Measurements from ENCODE around the gene KPNB1. TPM values are rescaled to one million over a fixed set of nuclear protein-coding genes. Genes with fewer than 3 reads are reported as not detected.

KPNB1 gene
- total RNA-seq, 1 donor from 2014 or later = 692 TPM

- Mint-ChIP-seq H3K27ac (no peak overlapping the region), H3K9me3 (no peaks in the 10 kb centered on the region), H3K36me3 (ENCODE audit: low read depth) (no peaks in the 10 kb centered on the region), H3K27me3 (ENCODE audit: low read depth) (no peaks in the 10 kb centered on the region), H3K4me3 (ENCODE audit: low read depth) (no peak overlapping the region), H3K4me1 (ENCODE audit: low read depth) (peaks cover 59% of the 10 kb centered on the region)
- DNase-seq (ENCODE audit: low spot score) = no peak
- intact Hi-C loops (cut with micrococcal nuclease) = no loop called here
These were observed 78.6 kb downstream of the KPNB1 start for GRCh38 chr17:47728214-47728877.

- intact Hi-C loops (cut with micrococcal nuclease) = no loop called here
- no peaks in the 10 kb centered on the region for H3K27me3 Mint-ChIP-seq (ENCODE audit: low read depth)
- H3K4me3 Mint-ChIP-seq (ENCODE audit: low read depth) = no peak overlapping the region
- peak overlapping the region; percentile 54 for H3K27ac Mint-ChIP-seq
- peaks cover 8% of the 10 kb centered on the region for H3K36me3 Mint-ChIP-seq (ENCODE audit: low read depth)
- H3K4me1 Mint-ChIP-seq (ENCODE audit: low read depth) = peaks cover 59% of the 10 kb centered on the region
- no peaks in the 10 kb centered on the region for H3K9me3 Mint-ChIP-seq
- DNase-seq (ENCODE audit: low spot score) = no peak
These were observed 79.8 kb downstream of the KPNB1 start for GRCh38 chr17:47729476-47729875.

- peak overlapping the region; percentile 31 for H3K27ac Mint-ChIP-seq
- no peak for DNase-seq (ENCODE audit: low spot score)
- H3K36me3 Mint-ChIP-seq (ENCODE audit: low read depth) = peaks cover 20% of the 10 kb centered on the region
- no peaks in the 10 kb centered on the region for H3K9me3 Mint-ChIP-seq
- H3K4me3 Mint-ChIP-seq (ENCODE audit: low read depth) = no peak overlapping the region
- peaks cover 62% of the 10 kb centered on the region for H3K4me1 Mint-ChIP-seq (ENCODE audit: low read depth)
- H3K27me3 Mint-ChIP-seq (ENCODE audit: low read depth) = no peaks in the 10 kb centered on the region
- intact Hi-C loops (cut with micrococcal nuclease) = loop anchor here (5.0 kb wide), 1 partner anchor 62 kb away; no protein-coding TSS in a partner anchor
These were observed 81.0 kb downstream of the KPNB1 start for GRCh38 chr17:47730681-47731080.

DNA sequence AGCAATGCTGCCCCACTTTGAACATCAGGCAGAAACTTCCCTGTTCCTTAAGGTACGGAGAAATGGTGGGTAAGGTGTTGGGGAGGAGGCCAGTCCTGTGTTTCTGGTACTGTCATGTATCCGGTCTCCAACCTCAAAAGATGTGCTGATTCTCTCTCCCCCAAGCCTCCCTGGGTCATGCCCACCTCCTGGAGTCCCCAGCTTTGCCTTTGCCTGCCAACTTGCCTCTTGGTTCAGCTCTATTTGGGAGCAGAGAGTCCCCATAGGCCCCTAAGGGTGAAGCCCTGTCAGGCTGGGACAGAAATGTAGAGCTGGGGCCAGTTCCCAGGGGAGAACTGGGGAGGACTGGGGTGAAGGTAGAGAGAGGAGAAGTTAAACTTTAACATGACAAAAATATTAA lies 81.7 kb downstream of the KPNB1 start:
- DNase-seq (ENCODE audit: low spot score) = no peak
- Mint-ChIP-seq H3K4me1 (ENCODE audit: low read depth) (peaks cover 62% of the 10 kb centered on the region), H3K9me3 (no peaks in the 10 kb centered on the region), H3K27ac (no peak overlapping the region), H3K27me3 (ENCODE audit: low read depth) (no peaks in the 10 kb centered on the region), H3K4me3 (ENCODE audit: low read depth) (no peak overlapping the region), H3K36me3 (ENCODE audit: low read depth) (peaks cover 27% of the 10 kb centered on the region)
- intact Hi-C loops (cut with micrococcal nuclease) = loop anchor here (5.0 kb wide), 1 partner anchor 61 kb away; no protein-coding TSS in a partner anchor

- Mint-ChIP-seq H3K36me3 (ENCODE audit: low read depth) (peaks cover 34% of the 10 kb centered on the region), H3K4me1 (ENCODE audit: low read depth) (peaks cover 62% of the 10 kb centered on the region), H3K4me3 (ENCODE audit: low read depth) (peak overlapping the region; percentile 76), H3K27ac (peak overlapping the region; percentile 60), H3K9me3 (no peaks in the 10 kb centered on the region), H3K27me3 (ENCODE audit: low read depth) (no peaks in the 10 kb centered on the region)
- intact Hi-C loops (cut with micrococcal nuclease) = loop anchor here (1.0 to 5.0 kb wide), 4 partner anchors 11 to 163 kb away; no protein-coding TSS in a partner anchor
- DNase-seq (ENCODE audit: low spot score) = no peak
These were observed 82.8 kb downstream of the KPNB1 start for GRCh38 chr17:47732399-47733046.

DNA sequence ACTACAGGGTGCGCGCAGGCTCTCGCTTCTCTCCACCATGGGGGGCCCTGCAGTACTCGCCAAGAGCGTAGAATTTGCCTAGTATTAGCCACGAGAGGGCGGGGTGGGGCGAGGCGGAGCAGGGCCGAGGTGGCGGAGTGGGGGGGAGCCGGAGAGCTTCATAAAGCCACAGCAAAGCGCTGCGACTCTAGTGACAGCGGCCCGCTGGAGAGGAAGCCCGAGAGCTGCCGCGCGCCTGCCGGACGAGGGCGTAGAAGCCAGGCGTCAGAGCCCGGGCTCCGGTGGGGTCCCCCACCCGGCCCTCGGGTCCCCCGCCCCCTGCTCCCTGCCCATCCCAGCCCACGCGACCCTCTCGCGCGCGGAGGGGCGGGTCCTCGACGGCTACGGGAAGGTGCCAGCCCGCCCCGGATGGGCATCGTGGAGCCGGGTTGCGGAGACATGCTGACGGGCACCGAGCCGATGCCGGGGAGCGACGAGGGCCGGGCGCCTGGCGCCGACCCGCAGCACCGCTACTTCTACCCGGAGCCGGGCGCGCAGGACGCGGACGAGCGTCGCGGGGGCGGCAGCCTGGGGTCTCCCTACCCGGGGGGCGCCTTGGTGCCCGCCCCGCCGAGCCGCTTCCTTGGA lies 83.4 kb downstream of the KPNB1 start, which contains the start of gene TBX21:
TBX21 (plus strand) TSS at position 190 of the 627 bp plus-strand sequence; CDS start at position 409, 219 bp downstream.
- intact Hi-C loops (cut with micrococcal nuclease) = loop anchor here (1.0 to 5.0 kb wide), 4 partner anchors 12 to 162 kb away; no protein-coding TSS in a partner anchor
- H3K9me3 Mint-ChIP-seq = no peaks in the 10 kb centered on the region
- peak; percentile 82 for DNase-seq (ENCODE audit: low spot score)
- H3K36me3 Mint-ChIP-seq (ENCODE audit: low read depth) = peaks cover 34% of the 10 kb centered on the region
- peaks cover 62% of the 10 kb centered on the region for H3K4me1 Mint-ChIP-seq (ENCODE audit: low read depth)
- H3K4me3 Mint-ChIP-seq (ENCODE audit: low read depth) = peak within 1 kb of the TSS; percentile 100
- H3K27me3 Mint-ChIP-seq (ENCODE audit: low read depth) = no peaks in the 10 kb centered on the region
- H3K27ac Mint-ChIP-seq = peak within 1 kb of the TSS; percentile 91

GRCh38 chr17:47733674-47734410 lies 84.1 kb downstream of the KPNB1 start:
- no peak for DNase-seq (ENCODE audit: low spot score)
- intact Hi-C loops (cut with micrococcal nuclease) = loop anchor here (1.0 to 5.0 kb wide), 4 partner anchors 13 to 161 kb away; no protein-coding TSS in a partner anchor

DNA sequence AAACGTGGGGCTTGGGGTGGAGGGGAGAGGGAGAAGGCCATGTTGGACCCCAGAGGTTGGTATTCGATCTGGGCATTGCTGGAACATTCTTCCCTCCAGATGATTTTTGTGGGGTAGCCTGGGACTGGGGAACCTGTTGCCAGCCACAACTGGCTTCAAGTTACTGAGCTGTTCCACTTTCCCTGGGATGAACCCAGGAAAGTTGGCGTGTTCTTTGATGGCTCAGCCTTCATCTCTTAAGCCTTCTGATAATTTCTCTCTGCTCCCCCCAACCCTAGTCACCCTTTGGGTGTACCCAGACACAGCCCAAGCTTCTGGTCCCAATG lies 85.4 kb downstream of the KPNB1 start:
- peak overlapping the region; percentile 72 for H3K27ac Mint-ChIP-seq
- peaks cover 40% of the 10 kb centered on the region for H3K36me3 Mint-ChIP-seq (ENCODE audit: low read depth)
- no peaks in the 10 kb centered on the region for H3K9me3 Mint-ChIP-seq
- H3K27me3 Mint-ChIP-seq (ENCODE audit: low read depth) = no peaks in the 10 kb centered on the region
- intact Hi-C loops (cut with micrococcal nuclease) = no loop called here
- peak overlapping the region; percentile 100 for H3K4me3 Mint-ChIP-seq (ENCODE audit: low read depth)
- H3K4me1 Mint-ChIP-seq (ENCODE audit: low read depth) = peaks cover 49% of the 10 kb centered on the region
- DNase-seq (ENCODE audit: low spot score) = no peak

More at GRCh38 chr17:47733674-47734410, 84.1 kb downstream of the KPNB1 start:
- H3K27me3 Mint-ChIP-seq (ENCODE audit: low read depth) = no peaks in the 10 kb centered on the region
- H3K4me1 Mint-ChIP-seq (ENCODE audit: low read depth) = peaks cover 58% of the 10 kb centered on the region
- H3K9me3 Mint-ChIP-seq = no peaks in the 10 kb centered on the region
- H3K4me3 Mint-ChIP-seq (ENCODE audit: low read depth) = peak overlapping the region; percentile 100
- H3K27ac Mint-ChIP-seq = peak overlapping the region; percentile 91
- H3K36me3 Mint-ChIP-seq (ENCODE audit: low read depth) = peaks cover 35% of the 10 kb centered on the region

Other genes starting within 250 kb of the KPNB1 start
- 125 and 132 TPM in 2 replicates for gene NPEPPS, start 118.8 kb upstream of the KPNB1 start, total RNA-seq
- 9.8 and 11.3 TPM in 2 replicates for gene TBKBP1, start 44.2 kb downstream of the KPNB1 start, total RNA-seq
- gene TBX21, start 83.3 kb downstream of the KPNB1 start, total RNA-seq = 40.4 and 40.6 TPM in 2 replicates
- 19.5 and 20.7 TPM in 2 replicates for gene OSBPL7, start 171.9 kb downstream of the KPNB1 start, total RNA-seq
- 52.2 and 54.1 TPM in 2 replicates for gene MRPL10, start 181.6 kb downstream of the KPNB1 start, total RNA-seq
- gene LRRC46, start 181.8 kb downstream of the KPNB1 start, total RNA-seq = 0.64 and 0.92 TPM in 2 replicates
- 23.5 and 27.5 TPM in 2 replicates for gene SCRN2, start 191.4 kb downstream of the KPNB1 start, total RNA-seq
- gene SP6, start 201.2 kb downstream of the KPNB1 start, total RNA-seq = 0.09 and 0.14 TPM in 2 replicates
- 16.5 and 19.7 TPM in 2 replicates for gene SP2, start 246.3 kb downstream of the KPNB1 start, total RNA-seq

Measured in activated T-helper 2 cell treated with anti-CD3 and anti-CD28 coated beads, Interferon-gamma antibody, Interleukin-2, Interleukin-4, amounts not matched to agents 10 μg/mL and 5 μg/mL and 100 μg/mL, durations not matched to agents 14 hours and 24 hours and 36 hours (primary cell).